ENCODE measurements around the gene LRBA. TPM values are rescaled to one million over a fixed set of nuclear protein-coding genes. Genes with fewer than 3 reads are reported as not detected.

Gene LRBA
- total and polyA plus RNA-seq, 7 donors: 16.8 to 184 (median 91.1) TPM

DNA sequence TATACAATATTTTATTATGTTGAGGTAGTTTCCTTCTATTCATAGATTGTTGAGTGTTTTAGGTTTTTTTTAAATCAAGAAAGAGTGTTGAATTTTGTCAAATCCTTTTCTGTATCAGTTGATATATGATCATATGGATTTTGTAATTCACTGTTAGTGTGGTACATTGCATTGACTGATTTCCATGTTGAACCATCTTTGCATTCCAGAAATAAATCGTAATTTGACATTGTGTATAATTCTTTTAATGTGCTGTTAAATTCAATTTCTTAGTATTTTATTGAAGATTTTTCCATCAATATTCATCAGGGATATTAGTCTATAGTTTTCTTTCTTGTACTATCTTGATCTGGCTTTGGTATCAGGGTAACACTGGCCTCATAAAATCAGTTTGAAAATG lies 103.8 kb downstream of the LRBA start:
- H3K9me3 ChIP-seq: peaks cover 0 to 1% (median 0%) of the 10 kb centered on the region in 4 donors
- peaks cover 0 to 34% (median 2%) of the 10 kb centered on the region in 4 donors for H3K36me3 ChIP-seq
- H3K4me1 ChIP-seq: no peaks in the 10 kb centered on the region
- intact Hi-C loops (cut with DNase I): no loop called here
- no peak overlapping the region for H3K27ac ChIP-seq
- 96 to 97% methylated on average over 1 of the region's 1 CpG for WGBS, 2 donors
- TF ChIP-seq POLR2A (IDR thresholded peaks at IDR 0.05) (no peak), EP300 (IDR thresholded peaks at IDR 0.05) (no peak), POLR2AphosphoS5 (IDR thresholded peaks at IDR 0.05) (no peak)
- TF ChIP-seq, protein P1, sequence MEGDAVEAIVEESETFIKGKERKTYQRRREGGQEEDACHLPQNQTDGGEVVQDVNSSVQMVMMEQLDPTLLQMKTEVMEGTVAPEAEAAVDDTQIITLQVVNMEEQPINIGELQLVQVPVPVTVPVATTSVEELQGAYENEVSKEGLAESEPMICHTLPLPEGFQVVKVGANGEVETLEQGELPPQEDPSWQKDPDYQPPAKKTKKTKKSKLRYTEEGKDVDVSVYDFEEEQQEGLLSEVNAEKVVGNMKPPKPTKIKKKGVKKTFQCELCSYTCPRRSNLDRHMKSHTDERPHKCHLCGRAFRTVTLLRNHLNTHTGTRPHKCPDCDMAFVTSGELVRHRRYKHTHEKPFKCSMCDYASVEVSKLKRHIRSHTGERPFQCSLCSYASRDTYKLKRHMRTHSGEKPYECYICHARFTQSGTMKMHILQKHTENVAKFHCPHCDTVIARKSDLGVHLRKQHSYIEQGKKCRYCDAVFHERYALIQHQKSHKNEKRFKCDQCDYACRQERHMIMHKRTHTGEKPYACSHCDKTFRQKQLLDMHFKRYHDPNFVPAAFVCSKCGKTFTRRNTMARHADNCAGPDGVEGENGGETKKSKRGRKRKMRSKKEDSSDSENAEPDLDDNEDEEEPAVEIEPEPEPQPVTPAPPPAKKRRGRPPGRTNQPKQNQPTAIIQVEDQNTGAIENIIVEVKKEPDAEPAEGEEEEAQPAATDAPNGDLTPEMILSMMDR (IDR thresholded peaks at IDR 0.05): no peak
- H3K27me3 ChIP-seq: no peaks in the 10 kb centered on the region
- H3K4me3 ChIP-seq: no peak overlapping the region
- DNase-seq: no peak

DNA sequence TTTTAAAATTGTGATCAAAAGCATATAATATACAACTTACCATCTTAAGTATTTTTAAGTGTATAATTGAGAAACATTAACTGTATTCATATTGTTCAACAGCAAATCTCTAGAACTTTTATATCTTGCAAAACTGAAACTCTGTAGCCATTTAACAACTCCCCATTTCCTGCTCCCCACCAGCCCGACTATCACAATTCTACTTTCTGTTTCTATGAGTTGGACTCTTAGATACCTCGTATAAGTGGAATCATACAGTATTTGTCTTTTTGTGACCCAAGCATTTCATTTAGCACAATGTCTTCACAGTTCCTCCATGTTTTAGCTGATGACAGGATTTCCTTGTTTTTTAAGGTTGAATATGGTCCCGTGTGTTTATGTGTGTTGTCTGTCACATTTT lies 106.0 kb downstream of the LRBA start:
- TF ChIP-seq, protein P1 (IDR thresholded peaks at IDR 0.05): no peak
- TF ChIP-seq POLR2A (IDR thresholded peaks at IDR 0.05) (no peak), POLR2AphosphoS5 (IDR thresholded peaks at IDR 0.05) (no peak), EP300 (IDR thresholded peaks at IDR 0.05) (no peak)
- Histone ChIP-seq H3K27ac (no peak overlapping the region), H3K36me3 (peaks cover 0 to 36% (median 2%) of the 10 kb centered on the region in 4 donors), H3K9me3 (peaks cover 0 to 1% (median 0%) of the 10 kb centered on the region in 4 donors), H3K4me3 (no peak overlapping the region), H3K4me1 (no peaks in the 10 kb centered on the region), H3K27me3 (no peaks in the 10 kb centered on the region)
- no peak for DNase-seq
- intact Hi-C loops (cut with DNase I): no loop called here
- WGBS, 2 donors: 64 to 79% methylated on average over 3 of the region's 3 CpGs

DNA sequence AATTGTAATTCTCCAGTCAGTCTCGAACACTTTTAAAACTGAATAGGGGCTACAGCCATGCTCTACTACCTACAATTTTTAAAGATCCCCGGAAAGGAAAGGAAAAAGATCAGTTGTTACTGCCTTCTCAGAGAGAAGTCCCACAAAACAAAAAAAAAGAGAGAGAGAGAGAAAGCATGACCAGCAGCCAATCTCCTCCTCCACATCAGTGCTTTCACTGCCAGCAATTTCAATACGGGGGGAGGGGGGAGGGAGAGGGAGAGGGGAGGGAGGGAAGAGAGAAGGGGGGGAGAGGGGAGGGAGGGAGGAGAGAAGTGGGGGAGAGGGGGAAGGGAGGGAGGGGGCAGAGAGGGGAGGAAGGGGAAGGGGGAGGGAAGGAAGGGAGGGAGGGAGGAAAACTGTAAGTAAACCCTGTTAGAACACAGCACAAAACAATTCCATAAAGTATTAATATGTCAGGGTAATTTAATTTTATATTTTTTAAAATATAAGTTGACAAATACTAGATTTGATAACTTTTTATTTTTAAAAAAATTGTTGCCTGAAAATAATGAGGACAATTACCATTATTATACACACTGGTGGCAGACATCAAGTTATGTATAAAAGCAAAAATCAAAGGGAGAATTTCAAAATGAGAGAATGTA lies 108.0 kb downstream of the LRBA start:
- 65 to 79% methylated on average over 3 of the region's 3 CpGs for WGBS, 2 donors
- intact Hi-C loops (cut with DNase I): no loop called here
- H3K4me1 ChIP-seq: no peaks in the 10 kb centered on the region
- peaks cover 0 to under 1% (median 0%) of the 10 kb centered on the region in 4 donors for H3K9me3 ChIP-seq
- H3K27ac ChIP-seq: no peak overlapping the region
- no peak for DNase-seq
- H3K4me3 ChIP-seq: no peak overlapping the region
- H3K27me3 ChIP-seq: no peaks in the 10 kb centered on the region
- peaks cover 0 to 20% (median 0%) of the 10 kb centered on the region in 4 donors for H3K36me3 ChIP-seq
- TF ChIP-seq, protein P1 (IDR thresholded peaks at IDR 0.05): no peak
- no peak for TF ChIP-seq EP300 (IDR thresholded peaks at IDR 0.05)
- no peak for TF ChIP-seq POLR2A (IDR thresholded peaks at IDR 0.05)
- no peak for TF ChIP-seq POLR2AphosphoS5 (IDR thresholded peaks at IDR 0.05)

DNA sequence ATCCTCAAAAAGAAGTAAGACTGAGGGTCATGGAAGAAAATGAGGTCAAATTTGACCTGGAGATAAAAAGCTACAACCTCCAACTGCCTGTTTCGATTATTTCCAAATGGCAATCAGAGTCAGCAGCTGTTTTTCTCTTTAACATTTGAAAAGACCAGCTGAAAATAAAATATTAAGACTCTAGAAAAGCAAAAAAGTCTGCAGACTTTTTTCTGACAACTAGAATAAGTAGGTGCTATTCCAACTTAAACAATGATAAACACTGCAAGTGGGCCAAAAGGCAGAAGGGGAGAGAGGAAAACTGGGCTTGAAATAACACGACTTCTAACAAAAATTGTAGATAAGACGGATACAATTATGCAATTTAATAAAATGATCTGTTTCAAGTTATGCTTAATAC lies 110.4 kb downstream of the LRBA start:
- H3K9me3 ChIP-seq: no peaks in the 10 kb centered on the region
- no peaks in the 10 kb centered on the region for H3K4me1 ChIP-seq
- intact Hi-C loops (cut with DNase I): no loop called here
- H3K27ac ChIP-seq: no peak overlapping the region
- no peaks in the 10 kb centered on the region for H3K27me3 ChIP-seq
- 92 to 96% methylated on average over 3 of the region's 3 CpGs for WGBS, 2 donors
- no peak overlapping the region for H3K4me3 ChIP-seq
- peaks cover 0 to 12% (median 0%) of the 10 kb centered on the region in 4 donors for H3K36me3 ChIP-seq
- no peak for DNase-seq
- TF ChIP-seq, protein P1 (IDR thresholded peaks at IDR 0.05): no peak
- TF ChIP-seq POLR2AphosphoS5 (IDR thresholded peaks at IDR 0.05) (no peak), POLR2A (IDR thresholded peaks at IDR 0.05) (no peak), EP300 (IDR thresholded peaks at IDR 0.05) (no peak)

DNA sequence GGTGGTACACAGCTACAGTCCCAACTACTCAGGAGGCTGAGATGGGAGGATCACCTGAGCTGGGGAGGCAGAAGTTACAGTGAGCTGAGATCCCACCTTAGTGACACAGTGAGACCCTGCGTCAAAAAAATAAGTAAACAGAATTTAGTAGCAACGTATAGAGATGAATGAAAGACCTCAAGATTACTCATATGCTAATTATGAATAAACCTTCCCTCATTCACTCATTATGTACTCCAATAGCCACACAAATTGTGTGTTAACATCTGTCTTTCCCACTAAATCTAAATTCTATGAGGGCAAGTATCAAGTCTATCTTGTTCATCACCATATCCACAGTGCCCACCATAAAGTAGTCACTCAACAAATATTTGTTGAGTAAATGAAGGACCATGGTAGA lies 111.5 kb downstream of the LRBA start:
- TF ChIP-seq POLR2A (IDR thresholded peaks at IDR 0.05): no peak
- no peak for TF ChIP-seq POLR2AphosphoS5 (IDR thresholded peaks at IDR 0.05)
- TF ChIP-seq EP300 (IDR thresholded peaks at IDR 0.05): no peak
- TF ChIP-seq, protein P1 (IDR thresholded peaks at IDR 0.05): no peak
- DNase-seq: no peak
- H3K9me3 ChIP-seq: no peaks in the 10 kb centered on the region
- no peaks in the 10 kb centered on the region for H3K4me1 ChIP-seq
- intact Hi-C loops (cut with DNase I): no loop called here
- H3K4me3 ChIP-seq: no peak overlapping the region
- WGBS, 2 donors: 69 to 94% methylated on average over 2 of the region's 2 CpGs
- peaks cover 0 to 14% (median 0%) of the 10 kb centered on the region in 4 donors for H3K36me3 ChIP-seq
- H3K27ac ChIP-seq: no peak overlapping the region
- H3K27me3 ChIP-seq: no peaks in the 10 kb centered on the region
